GM04504 (cell line): ENCODE data around the gene NGFR.

Experiments used
- DNase-seq: peaks from one replicate; pipeline ENCODE4 v3.0.0-alpha.2; 2012; ENCODE audit warnings: low read depth

The NGFR gene

GRCh38 chr17:49494986-49495841, at the start of gene NGFR:
TSS of gene NGFR (plus strand) at chr17:49495293. CDS start at chr17:49495418, 125 bp downstream.
- DNase-seq: no peak

- no peak for DNase-seq
Observed at GRCh38 chr17:49445591-49445990, 49.5 kb upstream of the NGFR start.

- DNase-seq: no peak
Observed at GRCh38 chr17:49447628-49448302, 47.3 kb upstream of the NGFR start.

- no peak for DNase-seq
Observed at GRCh38 chr17:49450181-49450580, 44.9 kb upstream of the NGFR start.

- no peak for DNase-seq
Observed at GRCh38 chr17:49450735-49451134, 44.4 kb upstream of the NGFR start.

- DNase-seq: no peak
Observed at GRCh38 chr17:49452201-49452600, 42.9 kb upstream of the NGFR start.

- DNase-seq: no peak
Observed at GRCh38 chr17:49452661-49453060, 42.4 kb upstream of the NGFR start.

- DNase-seq: no peak
Observed at GRCh38 chr17:49454050-49454449, 41.0 kb upstream of the NGFR start.

- no peak for DNase-seq
Observed at GRCh38 chr17:49455272-49455861, 39.7 kb upstream of the NGFR start.

GRCh38 chr17:49456183-49456965, 38.7 kb upstream of the NGFR start:
- DNase-seq: peak; percentile 84

GRCh38 chr17:49457564-49458535, 37.2 kb upstream of the NGFR start:
- no peak for DNase-seq

- no peak for DNase-seq
Observed at GRCh38 chr17:49459401-49459984, 35.6 kb upstream of the NGFR start.

GRCh38 chr17:49460401-49460800, 34.7 kb upstream of the NGFR start:
- no peak for DNase-seq

- DNase-seq: no peak
Observed at GRCh38 chr17:49461580-49461979, 33.5 kb upstream of the NGFR start.

GRCh38 chr17:49464049-49464448, 31.0 kb upstream of the NGFR start:
- no peak for DNase-seq

GRCh38 chr17:49465331-49465903, 29.7 kb upstream of the NGFR start:
- no peak for DNase-seq

GRCh38 chr17:49466436-49466835, 28.7 kb upstream of the NGFR start:
- no peak for DNase-seq

- DNase-seq: no peak
Observed at GRCh38 chr17:49467175-49467574, 27.9 kb upstream of the NGFR start.

GRCh38 chr17:49468811-49469385, 26.2 kb upstream of the NGFR start:
- DNase-seq: no peak
